T-helper 1 cell treated with Interleukin-12 subunit alpha and Interleukin-12 subunit beta and Interleukin-4 antibody, amounts not matched to agents 30 μg/mL and 1 μg/mL, for 36 hours (primary cell): ENCODE data around the gene WFDC1.

Source experiments
- H3K27ac Mint-ChIP-seq: one replicate; pipeline ENCODE4 v1.8.0; 2021; ENCODE audit warnings: mild to moderate bottlenecking, mixed read lengths
- H3K27me3 Mint-ChIP-seq: one replicate; pipeline ENCODE4 v1.8.0; 2021; ENCODE audit warnings: low read depth, mixed read lengths
- H3K36me3 Mint-ChIP-seq: one replicate; pipeline ENCODE4 v1.8.0; 2021; ENCODE audit warnings: low read depth, mixed read lengths
- H3K4me1 Mint-ChIP-seq: one replicate; pipeline ENCODE4 v1.8.0; 2021; ENCODE audit warnings: low read depth, mixed read lengths
- H3K4me3 Mint-ChIP-seq: one replicate; pipeline ENCODE4 v1.8.0; 2021; ENCODE audit warnings: mild to moderate bottlenecking, moderate library complexity, mixed read lengths
- H3K9me3 Mint-ChIP-seq: one replicate; pipeline ENCODE4 v1.8.0; 2021; ENCODE audit warnings: mixed read lengths

The WFDC1 gene, protein sequence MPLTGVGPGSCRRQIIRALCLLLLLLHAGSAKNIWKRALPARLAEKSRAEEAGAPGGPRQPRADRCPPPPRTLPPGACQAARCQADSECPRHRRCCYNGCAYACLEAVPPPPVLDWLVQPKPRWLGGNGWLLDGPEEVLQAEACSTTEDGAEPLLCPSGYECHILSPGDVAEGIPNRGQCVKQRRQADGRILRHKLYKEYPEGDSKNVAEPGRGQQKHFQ

DNA sequence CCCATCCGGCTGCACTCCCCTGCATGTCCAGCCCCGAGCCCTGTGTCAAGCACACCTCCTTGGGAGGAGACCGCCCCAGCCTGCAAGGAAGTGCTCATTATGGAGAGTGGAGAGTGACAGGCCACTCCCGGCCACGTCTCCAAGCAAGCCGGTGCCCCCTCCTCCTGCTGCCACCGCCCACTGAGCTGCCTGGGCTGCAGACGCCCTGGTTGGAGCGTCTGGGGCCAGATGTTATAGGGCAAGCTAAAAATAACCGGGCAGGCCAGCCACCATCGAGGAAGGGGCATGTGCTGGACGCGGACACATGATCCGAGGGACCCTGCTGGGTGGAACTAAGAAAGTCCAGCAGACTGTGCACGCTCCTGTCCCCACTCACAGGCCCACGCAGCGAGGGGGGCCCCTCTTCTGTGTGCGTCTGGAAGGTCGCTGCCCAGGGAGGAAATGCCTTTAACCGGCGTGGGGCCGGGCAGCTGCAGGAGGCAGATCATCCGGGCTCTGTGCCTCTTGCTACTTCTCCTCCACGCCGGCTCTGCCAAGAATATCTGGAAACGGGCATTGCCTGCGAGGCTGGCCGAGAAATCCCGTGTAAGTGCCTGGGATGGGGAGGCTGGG, at the start of gene WFDC1:
Gene WFDC1 (plus strand): TSS at position 348 of the 612 bp plus-strand sequence. CDS start 94 bp downstream, at position 442.
- Mint-ChIP-seq H3K4me3 (no peak within 1 kb of the TSS), H3K9me3 (no peaks in the 10 kb centered on the region), H3K4me1 (peaks cover 3% of the 10 kb centered on the region), H3K36me3 (no peaks in the 10 kb centered on the region), H3K27me3 (peaks cover 45% of the 10 kb centered on the region), H3K27ac (no peak within 1 kb of the TSS)

DNA sequence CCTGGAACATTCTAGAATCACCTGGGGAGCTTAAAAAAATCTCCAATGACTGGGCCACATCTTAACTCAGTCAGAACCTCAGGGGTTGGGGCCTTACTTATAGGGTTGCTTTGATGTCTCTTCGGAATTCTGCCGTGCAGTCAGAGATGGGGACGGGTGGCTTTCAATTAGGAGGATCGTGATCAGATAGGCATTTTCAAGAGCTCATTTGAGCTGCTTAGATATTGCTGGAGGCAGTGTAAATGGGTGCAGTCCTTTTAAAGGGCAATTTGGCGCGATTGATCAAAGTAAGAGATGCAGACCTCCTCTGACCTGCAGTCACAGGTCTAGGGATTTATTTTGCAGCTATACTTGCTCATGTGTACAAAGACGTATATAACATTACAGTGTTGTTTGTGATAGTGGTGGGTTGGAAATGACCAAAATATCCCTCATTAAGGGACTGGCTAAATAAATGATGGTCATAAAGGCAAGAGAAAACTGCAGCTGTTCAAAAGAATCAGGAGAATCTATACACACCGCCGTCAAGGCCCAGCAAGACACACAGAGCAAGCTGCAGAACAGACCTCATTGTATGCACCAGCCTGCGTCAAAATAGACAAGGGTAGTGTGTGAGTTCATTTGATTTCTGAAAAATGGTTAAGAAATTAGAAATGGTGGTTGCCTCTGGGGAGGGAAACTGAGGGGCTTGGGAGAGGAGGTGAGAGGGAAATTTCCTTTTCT, 48.6 kb upstream of the WFDC1 start:
- H3K4me1 Mint-ChIP-seq = no peaks in the 10 kb centered on the region
- H3K27ac Mint-ChIP-seq = no peak overlapping the region

DNA sequence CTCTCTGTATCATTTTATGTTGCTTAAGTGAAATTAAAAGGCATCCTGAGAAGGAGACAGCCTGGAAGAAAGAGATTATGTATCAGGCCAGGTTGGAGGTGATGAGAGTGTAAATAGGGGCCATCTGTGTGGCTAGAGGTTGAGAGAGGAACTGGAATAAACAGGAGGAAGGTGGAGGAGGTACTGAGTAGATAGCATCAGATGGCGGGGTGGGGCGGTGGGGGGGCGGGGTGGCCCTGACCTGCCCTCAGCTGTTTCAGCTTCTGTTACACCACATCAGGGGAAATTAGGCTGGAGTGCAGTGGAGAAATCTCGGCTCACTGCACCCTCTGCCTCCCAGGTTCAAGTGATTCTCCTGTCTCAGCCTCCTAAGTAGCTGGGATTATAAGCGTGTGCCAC, 48.0 kb upstream of the WFDC1 start:
- Mint-ChIP-seq H3K4me1 (no peaks in the 10 kb centered on the region), H3K27me3 (peaks cover 19% of the 10 kb centered on the region), H3K36me3 (no peaks in the 10 kb centered on the region), H3K27ac (no peak overlapping the region), H3K4me3 (no peak overlapping the region), H3K9me3 (peaks cover 10% of the 10 kb centered on the region)

More for the DNA sequence above, 48.6 kb upstream of the WFDC1 start:
- Mint-ChIP-seq H3K36me3 (no peaks in the 10 kb centered on the region), H3K27me3 (peaks cover 19% of the 10 kb centered on the region), H3K4me3 (no peak overlapping the region), H3K9me3 (peaks cover 10% of the 10 kb centered on the region)

DNA sequence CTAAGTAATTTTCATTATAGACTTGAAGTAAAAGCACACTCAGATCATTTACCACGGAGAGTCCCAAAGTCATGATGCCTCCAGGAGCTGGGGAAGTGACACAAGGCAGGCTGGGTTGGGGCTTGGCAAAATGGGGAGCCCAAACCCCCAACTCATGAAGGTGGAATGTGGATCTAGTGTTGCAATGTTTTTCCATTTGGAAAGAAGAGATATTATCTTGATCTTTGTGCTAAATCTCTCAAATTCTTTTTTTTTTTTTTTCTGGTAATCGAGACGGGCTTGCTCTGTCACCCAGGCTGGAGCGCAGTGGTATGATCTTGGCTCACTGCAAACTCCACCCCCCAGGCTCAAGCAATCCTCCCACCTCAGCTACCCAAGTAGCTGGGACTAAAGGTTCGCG, 47.3 kb upstream of the WFDC1 start:
- H3K9me3 Mint-ChIP-seq = peaks cover 10% of the 10 kb centered on the region
- H3K27me3 Mint-ChIP-seq = peaks cover 17% of the 10 kb centered on the region
- no peaks in the 10 kb centered on the region for H3K4me1 Mint-ChIP-seq
- no peak overlapping the region for H3K4me3 Mint-ChIP-seq
- no peak overlapping the region for H3K27ac Mint-ChIP-seq
- no peaks in the 10 kb centered on the region for H3K36me3 Mint-ChIP-seq

DNA sequence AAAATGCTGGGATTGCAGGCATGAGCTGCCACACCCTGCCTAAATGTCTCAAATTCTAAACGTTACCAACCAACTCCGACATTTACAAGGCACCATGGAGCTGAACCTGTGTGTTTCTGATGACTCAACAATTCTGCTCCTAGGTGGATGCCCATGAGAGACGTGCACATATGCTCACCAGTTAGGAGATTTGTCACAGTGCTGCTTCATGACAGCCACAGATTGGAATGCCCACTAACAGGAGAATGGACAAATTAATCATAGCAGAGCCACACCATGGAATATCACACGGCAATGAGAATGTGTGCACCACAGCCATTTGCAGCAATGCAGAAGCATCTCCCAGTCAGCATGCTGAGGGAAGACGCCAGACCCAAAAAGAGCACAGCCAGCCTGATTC, 46.8 kb upstream of the WFDC1 start:
- Mint-ChIP-seq H3K9me3 (peaks cover 10% of the 10 kb centered on the region), H3K36me3 (no peaks in the 10 kb centered on the region), H3K4me1 (no peaks in the 10 kb centered on the region), H3K27ac (no peak overlapping the region), H3K27me3 (peaks cover 17% of the 10 kb centered on the region), H3K4me3 (no peak overlapping the region)

DNA sequence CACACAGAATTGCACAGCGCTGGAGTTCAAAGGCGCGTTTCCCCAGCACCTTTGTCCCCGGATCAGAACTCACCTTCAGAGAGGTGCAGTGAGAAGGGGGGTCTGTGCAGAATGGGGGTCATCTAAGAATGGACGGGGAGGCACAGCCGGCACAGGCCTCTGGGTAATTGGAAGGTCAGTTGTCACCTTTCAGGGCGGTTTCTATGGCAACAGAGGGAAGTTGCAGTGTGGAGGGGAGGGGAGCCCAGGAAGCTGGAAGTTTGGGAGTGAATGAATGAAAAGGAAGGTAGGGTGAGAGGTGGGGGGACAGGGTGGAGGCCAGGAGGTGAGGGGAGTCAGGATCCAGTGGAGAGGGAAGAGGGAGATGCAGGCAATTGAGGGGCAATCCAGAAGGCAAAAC, 42.5 kb upstream of the WFDC1 start:
- peaks cover 7% of the 10 kb centered on the region for H3K9me3 Mint-ChIP-seq
- H3K27ac Mint-ChIP-seq = no peak overlapping the region
- no peaks in the 10 kb centered on the region for H3K36me3 Mint-ChIP-seq
- H3K4me1 Mint-ChIP-seq = no peaks in the 10 kb centered on the region
- H3K4me3 Mint-ChIP-seq = no peak overlapping the region
- peaks cover 11% of the 10 kb centered on the region for H3K27me3 Mint-ChIP-seq

DNA sequence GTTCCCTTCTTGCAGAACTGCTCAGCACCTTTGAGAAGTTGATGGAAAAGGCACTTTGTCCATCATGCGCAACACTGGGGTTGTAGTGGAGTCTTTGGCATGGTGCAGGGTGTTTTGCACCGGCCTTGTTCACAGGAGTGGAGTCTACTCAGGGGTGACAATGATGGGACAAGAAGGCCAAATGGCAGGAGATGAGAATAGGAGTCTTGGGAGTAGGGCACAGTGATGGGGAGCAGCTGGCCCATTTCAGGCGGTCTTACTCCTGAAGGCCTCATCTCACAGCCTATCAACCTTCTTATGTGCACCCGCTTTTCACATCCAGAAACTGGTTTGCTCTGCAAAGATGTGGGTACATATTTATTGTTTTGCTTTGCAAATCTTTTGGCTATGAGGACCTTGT, 41.5 kb upstream of the WFDC1 start:
- H3K4me1 Mint-ChIP-seq = no peaks in the 10 kb centered on the region
- no peaks in the 10 kb centered on the region for H3K36me3 Mint-ChIP-seq

DNA sequence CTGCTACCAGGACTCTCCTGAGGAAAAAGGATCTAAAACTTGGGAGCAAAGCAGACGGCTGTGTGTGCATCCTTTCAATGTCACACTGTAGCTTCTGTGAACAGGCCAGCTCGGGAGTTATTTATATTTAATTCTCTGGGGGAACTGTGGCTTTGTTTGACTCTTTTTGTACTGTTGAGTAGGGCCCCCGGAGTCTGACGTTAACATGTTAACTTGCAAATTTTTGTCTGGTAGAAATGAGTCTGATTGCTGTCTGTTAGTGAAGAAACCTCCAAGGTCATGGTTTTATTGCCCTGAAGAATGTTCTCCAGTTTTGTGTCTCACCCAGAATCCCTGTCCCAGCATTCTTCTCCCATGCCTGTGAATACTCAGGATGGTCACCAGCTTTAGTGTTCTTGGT, 40.6 kb upstream of the WFDC1 start:
- Mint-ChIP-seq H3K4me1 (no peaks in the 10 kb centered on the region), H3K4me3 (no peak overlapping the region), H3K27ac (no peak overlapping the region), H3K27me3 (peaks cover 11% of the 10 kb centered on the region), H3K36me3 (no peaks in the 10 kb centered on the region), H3K9me3 (peaks cover 11% of the 10 kb centered on the region)

More for the DNA sequence above, 41.5 kb upstream of the WFDC1 start:
- Mint-ChIP-seq H3K27me3 (peaks cover 11% of the 10 kb centered on the region), H3K9me3 (peaks cover 11% of the 10 kb centered on the region), H3K27ac (no peak overlapping the region), H3K4me3 (no peak overlapping the region)

DNA sequence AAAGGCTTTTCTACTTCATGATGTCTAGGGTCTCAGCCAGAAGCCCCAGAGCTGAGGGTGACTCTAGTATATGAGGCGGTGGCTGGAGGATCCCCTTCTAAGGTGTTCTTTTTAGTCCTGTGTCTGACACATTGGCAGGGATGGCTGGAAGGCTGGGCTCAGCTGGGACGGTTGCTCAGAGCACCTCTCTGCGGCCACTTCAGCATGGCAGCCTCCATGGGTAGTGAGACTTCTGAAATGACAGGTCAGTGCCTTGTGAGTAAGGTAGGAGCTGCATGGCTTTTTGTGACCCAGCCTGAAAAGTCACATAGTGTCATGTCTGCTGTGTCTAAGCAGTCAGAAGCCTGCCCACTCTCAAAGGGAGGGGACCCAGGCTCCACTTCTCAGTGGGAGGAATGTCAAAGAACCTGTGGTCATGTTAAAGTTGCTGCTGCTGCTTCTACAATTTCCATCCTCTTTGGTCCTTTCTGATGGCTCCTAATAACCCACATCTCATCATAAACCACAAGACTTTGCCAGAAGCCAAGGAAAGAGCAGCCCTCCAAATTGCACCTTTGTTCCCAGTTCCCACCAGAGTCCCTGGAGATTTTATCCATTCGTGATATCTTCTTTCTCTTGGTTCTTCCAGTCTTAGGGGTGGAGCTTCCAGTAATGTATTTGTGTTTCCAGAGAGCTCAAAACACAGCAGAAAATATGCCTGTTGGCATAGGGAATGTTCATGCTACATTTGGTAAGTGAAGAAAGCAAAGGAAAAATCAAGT, 39.4 kb upstream of the WFDC1 start:
- H3K36me3 Mint-ChIP-seq = no peaks in the 10 kb centered on the region
- no peak overlapping the region for H3K27ac Mint-ChIP-seq
- peaks cover 11% of the 10 kb centered on the region for H3K9me3 Mint-ChIP-seq
- H3K4me3 Mint-ChIP-seq = no peak overlapping the region
- peaks cover 11% of the 10 kb centered on the region for H3K27me3 Mint-ChIP-seq
- H3K4me1 Mint-ChIP-seq = no peaks in the 10 kb centered on the region

DNA sequence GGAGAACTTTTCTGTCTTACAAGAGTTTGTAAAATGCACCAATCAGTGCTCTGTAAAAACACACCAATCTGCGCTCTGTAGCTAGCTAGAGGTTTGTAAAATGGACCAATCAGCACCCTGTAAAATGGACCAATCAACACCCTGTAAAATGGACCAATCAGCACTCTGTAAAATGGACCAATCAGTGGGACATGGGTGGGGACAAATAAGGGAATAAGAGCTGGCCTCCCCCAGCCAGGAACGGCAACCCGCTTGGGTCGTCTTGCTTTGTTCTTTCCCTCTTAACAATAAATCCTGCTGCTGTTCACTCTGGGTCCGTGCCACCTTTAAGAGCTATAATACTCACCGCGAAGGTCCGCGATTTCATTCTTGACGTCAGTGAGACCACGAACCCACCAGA, 36.4 kb upstream of the WFDC1 start:
- H3K36me3 Mint-ChIP-seq = no peaks in the 10 kb centered on the region
- H3K4me3 Mint-ChIP-seq = no peak overlapping the region
- peaks cover 11% of the 10 kb centered on the region for H3K9me3 Mint-ChIP-seq
- H3K4me1 Mint-ChIP-seq = no peaks in the 10 kb centered on the region
- peaks cover 5% of the 10 kb centered on the region for H3K27me3 Mint-ChIP-seq
- no peak overlapping the region for H3K27ac Mint-ChIP-seq

DNA sequence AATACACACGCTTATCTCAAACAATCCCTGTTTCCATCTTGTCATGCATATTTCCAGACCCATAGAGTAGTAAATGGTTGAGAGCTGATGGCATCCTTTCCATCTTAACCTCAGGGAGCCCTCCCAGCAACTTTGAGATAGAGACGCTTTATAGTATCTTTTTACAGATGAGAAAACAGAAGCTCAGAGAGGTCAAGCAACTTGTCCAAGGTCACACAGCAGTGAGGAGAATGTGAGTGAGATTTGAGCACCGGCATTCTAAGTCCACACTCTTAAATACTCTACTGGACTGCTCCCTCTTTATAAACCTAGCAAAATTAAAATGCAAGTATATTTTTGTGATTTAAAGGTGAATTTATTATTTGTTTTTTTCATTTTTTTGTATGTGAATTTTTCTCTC, 35.0 kb upstream of the WFDC1 start:
- peaks cover 5% of the 10 kb centered on the region for H3K27me3 Mint-ChIP-seq

DNA sequence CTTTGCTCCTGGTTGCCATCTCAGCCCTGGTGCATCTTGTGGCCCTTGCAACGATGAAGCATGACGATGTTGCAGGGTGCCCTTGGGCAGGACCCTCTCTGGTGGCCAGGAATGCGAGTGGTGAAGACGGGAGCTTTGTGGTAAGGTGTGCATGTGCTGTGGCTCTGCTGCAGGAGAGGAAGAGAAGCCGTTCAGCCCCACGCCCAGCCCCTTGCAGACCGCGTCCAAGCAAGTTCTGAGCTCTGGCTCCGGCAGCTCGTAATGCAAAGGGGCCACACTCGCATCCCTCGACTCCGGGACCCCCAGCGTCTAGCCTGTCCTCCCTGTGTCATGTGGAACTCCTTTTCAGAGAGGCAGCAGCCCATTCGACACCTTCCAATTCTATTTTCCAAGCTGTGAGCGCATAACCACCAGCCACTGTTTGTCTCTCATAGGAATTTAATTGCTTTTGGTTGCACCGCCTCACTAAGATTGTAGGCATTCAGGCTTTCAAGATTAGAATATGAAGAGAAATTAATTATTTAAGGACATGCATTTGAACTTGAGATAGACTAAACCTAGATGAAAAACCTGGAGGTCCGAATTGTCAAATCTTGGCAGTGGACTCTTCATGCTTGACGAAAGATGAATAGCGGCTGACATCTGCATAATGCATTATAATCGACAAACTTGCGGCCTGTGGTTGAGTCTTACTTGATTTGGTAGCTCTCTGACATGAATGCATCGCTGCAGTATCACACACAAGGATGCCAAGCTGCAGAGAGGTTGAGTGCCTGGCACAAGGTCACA, 33.7 kb upstream of the WFDC1 start:
- Mint-ChIP-seq H3K4me1 (no peaks in the 10 kb centered on the region), H3K9me3 (peaks cover 8% of the 10 kb centered on the region), H3K27me3 (no peaks in the 10 kb centered on the region), H3K27ac (no peak overlapping the region), H3K4me3 (no peak overlapping the region), H3K36me3 (no peaks in the 10 kb centered on the region)

More for the DNA sequence above, 35.0 kb upstream of the WFDC1 start:
- Mint-ChIP-seq H3K4me1 (no peaks in the 10 kb centered on the region), H3K9me3 (peaks cover 11% of the 10 kb centered on the region), H3K36me3 (no peaks in the 10 kb centered on the region), H3K4me3 (no peak overlapping the region), H3K27ac (no peak overlapping the region)

DNA sequence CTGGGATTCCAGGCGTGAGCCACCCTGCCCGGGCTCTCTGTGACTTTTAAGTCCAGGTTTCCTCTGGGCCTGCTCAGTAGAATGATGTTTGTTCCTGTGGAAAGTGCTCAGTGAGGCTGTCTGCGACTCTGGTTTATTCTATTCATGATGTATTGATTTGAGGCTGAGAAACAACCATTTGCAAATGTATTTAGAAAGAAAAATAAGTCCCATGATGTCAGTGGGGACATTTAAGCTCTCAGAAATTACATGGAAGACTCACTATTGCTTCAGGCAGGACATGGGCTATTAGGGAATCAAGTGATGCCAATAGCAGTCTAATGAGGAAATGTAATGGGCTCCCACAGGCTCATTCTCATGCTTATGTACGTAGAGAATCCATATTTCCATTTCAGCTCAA, 32.6 kb upstream of the WFDC1 start:
- H3K4me1 Mint-ChIP-seq = no peaks in the 10 kb centered on the region
- no peak overlapping the region for H3K4me3 Mint-ChIP-seq
- H3K27ac Mint-ChIP-seq = no peak overlapping the region
- H3K9me3 Mint-ChIP-seq = peaks cover 4% of the 10 kb centered on the region
- no peaks in the 10 kb centered on the region for H3K36me3 Mint-ChIP-seq
- no peaks in the 10 kb centered on the region for H3K27me3 Mint-ChIP-seq

DNA sequence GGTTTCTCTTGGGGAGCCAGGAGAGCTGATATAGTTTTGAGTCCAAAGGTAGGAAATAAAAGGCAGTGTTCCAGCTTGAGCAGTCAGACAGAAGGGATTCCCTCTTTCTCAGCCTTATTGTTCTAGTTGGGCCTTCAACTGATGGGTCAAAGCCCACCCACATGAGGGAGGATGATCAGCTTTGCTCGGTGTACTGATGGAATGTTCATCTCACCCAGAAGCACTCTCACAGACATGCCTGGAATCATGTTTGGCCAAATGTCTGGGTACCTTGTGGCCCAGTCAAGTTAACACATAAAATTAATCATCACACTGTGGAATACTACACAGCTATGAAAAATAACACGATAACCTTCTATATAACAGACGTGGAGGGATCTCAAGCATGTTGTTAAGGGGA, 31.7 kb upstream of the WFDC1 start:
- Mint-ChIP-seq H3K36me3 (no peaks in the 10 kb centered on the region), H3K27ac (no peak overlapping the region), H3K9me3 (no peaks in the 10 kb centered on the region), H3K4me3 (no peak overlapping the region), H3K4me1 (no peaks in the 10 kb centered on the region), H3K27me3 (no peaks in the 10 kb centered on the region)
